Measurements from ENCODE around the gene TBC1D10B. TPM values are rescaled to one million over a fixed set of nuclear protein-coding genes. Genes with fewer than 3 reads are reported as not detected.

TBC1D10B gene
- 17.1 and 19.9 TPM in 2 replicates for total RNA-seq

GRCh38 chr16:30370456-30371247 is at the start of gene TBC1D10B:
Gene TBC1D10B (minus strand): TSS chr16:30370494. CDS start chr16:30370183, 311 bp downstream.

DNA sequence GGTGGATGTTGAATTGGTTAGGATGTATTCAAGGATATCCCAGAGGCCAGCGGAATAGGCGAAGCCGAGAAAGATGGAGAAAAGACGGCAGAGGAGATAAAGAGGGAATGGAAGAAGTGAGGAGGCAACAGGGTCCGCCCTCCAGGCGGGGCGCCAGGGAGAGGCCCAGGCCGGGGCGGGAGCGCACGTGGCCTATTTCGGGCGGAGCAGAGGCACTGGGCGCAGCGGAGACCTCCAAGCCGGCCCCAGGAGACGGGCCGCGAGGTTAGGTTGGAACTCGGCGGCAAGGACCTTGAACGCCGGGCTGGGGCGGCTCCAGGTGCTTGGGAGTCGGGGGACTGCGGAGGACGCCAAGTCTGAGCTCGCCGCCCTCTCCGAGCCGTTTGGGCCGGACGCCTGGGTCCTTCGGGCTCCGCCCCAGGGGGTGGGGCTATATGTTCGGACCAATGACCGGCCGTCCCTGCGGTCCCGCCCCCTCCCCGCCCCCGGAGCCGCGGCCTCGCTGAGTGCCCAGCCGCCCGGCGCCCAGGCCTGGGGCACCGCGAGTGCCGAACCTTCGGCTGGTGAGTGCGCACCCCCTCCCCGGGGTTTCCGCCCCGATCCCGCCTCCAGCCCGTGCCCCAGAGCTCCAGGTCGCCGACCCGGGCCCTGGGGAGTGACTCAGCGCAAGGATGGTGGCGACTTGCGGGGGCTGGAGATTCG is 37.0 kb upstream of the TBC1D10B start, which contains the start of gene ZNF771:
ZNF771 (plus strand) TSS at position 505 of the 702 bp plus-strand sequence. CDS start 448 bp downstream, outside the sequence.

DNA sequence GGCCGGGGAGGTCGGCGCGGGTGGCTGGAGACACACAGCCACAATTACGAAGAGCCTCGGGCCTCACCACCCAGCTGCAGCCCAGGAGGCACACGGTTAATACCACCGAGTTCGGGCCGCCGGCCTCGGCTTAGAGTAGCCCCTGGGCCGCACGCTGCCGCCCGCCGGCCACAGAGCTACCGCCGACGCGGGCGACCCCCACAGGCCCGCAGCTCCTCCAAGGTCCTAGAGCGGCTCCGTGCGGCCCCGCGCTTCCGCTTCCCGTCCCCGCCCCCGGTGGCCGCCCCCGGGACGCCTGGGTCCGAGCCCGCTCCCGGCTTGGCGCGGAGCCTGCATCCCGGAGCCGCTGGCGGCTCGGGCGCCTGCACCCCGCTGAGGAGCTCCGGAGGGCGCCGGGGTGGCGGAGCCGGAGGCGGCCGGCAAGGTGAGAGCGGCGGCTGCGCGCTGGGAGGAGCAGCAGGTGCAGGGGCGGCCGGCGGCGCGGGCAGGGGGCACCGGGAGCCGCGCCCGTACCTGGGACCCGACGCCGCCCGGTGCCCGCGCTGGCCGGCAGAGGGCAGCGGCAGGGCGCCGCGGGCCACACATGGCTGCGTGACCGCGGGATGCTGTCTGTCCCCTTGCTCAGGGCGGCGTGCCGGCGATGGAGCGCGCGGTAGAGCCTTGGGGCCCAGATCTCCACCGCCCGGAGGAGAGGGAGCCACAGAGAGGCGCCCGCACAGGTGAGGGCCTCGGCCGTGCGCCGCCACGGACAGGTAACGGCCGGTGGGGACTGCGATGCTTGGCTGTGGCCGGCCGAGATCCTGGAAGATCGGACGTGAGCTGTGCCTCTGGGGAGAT is 25.1 kb upstream of the TBC1D10B start, which contains the start of gene ZNF48:
ZNF48 (plus strand) TSS at position 266 of the 837 bp plus-strand sequence; CDS start at position 641, 375 bp downstream.

GRCh38 chr16:30382111-30382881 is 12.0 kb upstream of the TBC1D10B start, which contains the start of gene SEPTIN1:
Gene SEPTIN1 (minus strand): TSS chr16:30382561. CDS start chr16:30382542, 19 bp downstream.

DNA sequence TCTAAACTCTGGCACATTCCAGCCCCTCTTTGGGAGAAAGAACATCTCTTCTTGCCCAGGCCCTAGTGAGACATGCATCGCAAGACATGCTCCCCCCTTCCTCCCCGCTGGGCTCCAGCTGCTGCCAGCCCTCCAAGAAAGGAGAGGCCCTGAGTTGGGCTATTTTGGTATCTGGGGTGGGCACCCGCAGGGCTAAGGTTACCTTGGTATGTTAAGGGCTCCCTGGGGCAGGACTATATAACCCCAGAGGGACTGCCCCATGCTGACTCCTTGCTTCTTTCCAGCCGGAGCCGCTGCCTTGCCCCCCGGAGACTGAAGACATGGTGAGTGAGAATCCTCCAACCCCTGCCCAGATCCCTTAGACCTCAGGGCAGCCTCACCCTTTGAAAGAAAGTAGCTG is 4.2 kb upstream of the TBC1D10B start, which contains the start of gene MYL11:
MYL11 (plus strand) TSS at position 265 of the 400 bp plus-strand sequence; CDS start at position 321, 56 bp downstream.

GRCh38 chr16:30355144-30355953 is 14.9 kb downstream of the TBC1D10B start, which contains the start of gene CD2BP2:
Gene CD2BP2 (minus strand): TSS chr16:30355308. CDS start chr16:30354681, 627 bp downstream.

Other genes starting within 250 kb of the TBC1D10B start
- 28.4 and 41.2 TPM in 2 replicates for gene MAPK3, start 247.3 kb downstream of the TBC1D10B start, total RNA-seq
- 0.46 and 0.71 TPM in 2 replicates for gene CORO1A, start 186.9 kb downstream of the TBC1D10B start, total RNA-seq
- gene BOLA2B, start 176.8 kb downstream of the TBC1D10B start, total RNA-seq: 20.8 and 31.1 TPM in 2 replicates
- gene SLX1A, start 176.6 kb downstream of the TBC1D10B start, total RNA-seq: 20.9 and 21.2 TPM in 2 replicates
- gene SULT1A3, start 171.2 kb downstream of the TBC1D10B start, total RNA-seq: 2.4 and 3.4 TPM in 2 replicates
- 0.43 and 1.8 TPM in 2 replicates for gene NPIPB13, start 122.0 kb downstream of the TBC1D10B start, total RNA-seq
- gene CD2BP2, start 15.2 kb downstream of the TBC1D10B start, total RNA-seq: 33.8 and 39.1 TPM in 2 replicates
- gene MYL11, start 4.3 kb upstream of the TBC1D10B start, total RNA-seq: not detected in 2 replicates
- gene SEPTIN1, start 12.1 kb upstream of the TBC1D10B start, total RNA-seq: not detected in 2 replicates
- 4.6 and 5.5 TPM in 2 replicates for gene ZNF48, start 24.9 kb upstream of the TBC1D10B start, total RNA-seq
- 9.8 and 10.5 TPM in 2 replicates for gene ZNF771, start 37.1 kb upstream of the TBC1D10B start, total RNA-seq
- gene DCTPP1, start 59.5 kb upstream of the TBC1D10B start, total RNA-seq: 5.5 and 6.9 TPM in 2 replicates
- 11.1 and 13.7 TPM in 2 replicates for gene SEPHS2, start 75.4 kb upstream of the TBC1D10B start, total RNA-seq
- gene ITGAL, start 102.2 kb upstream of the TBC1D10B start, total RNA-seq: not detected in 2 replicates
- 9.5 and 12.8 TPM in 2 replicates for gene ZNF768, start 156.1 kb upstream of the TBC1D10B start, total RNA-seq
- gene ZNF747, start 164.4 kb upstream of the TBC1D10B start, total RNA-seq: 6.7 and 8.4 TPM in 2 replicates
- gene ZNF764, start 187.9 kb upstream of the TBC1D10B start, total RNA-seq: 2.1 and 2.8 TPM in 2 replicates
- 12.1 and 12.9 TPM in 2 replicates for gene ZNF688, start 201.2 kb upstream of the TBC1D10B start, total RNA-seq
- gene ZNF785, start 215.2 kb upstream of the TBC1D10B start, total RNA-seq: 7.9 and 8.4 TPM in 2 replicates
- gene ZNF689, start 239.9 kb upstream of the TBC1D10B start, total RNA-seq: 3.8 and 4.4 TPM in 2 replicates